ENCODE measurements around the gene ZFYVE9.
"Not testable (repeated sequence)": the region's sequence is repeated elsewhere in the genome, so short reads cannot be mapped to it uniquely, and the experiment has no call there.

ZFYVE9 gene

GRCh38 chr1:52166996-52167753 lies 25.3 kb downstream of the ZFYVE9 start:
- Histone ChIP-seq H3K9ac (ENCODE audit: low read depth in 1 of 2, low read length in 2 of 2) (no peak overlapping the region), H3K9me3 (ENCODE audit: control insufficient read depth in 2 of 2, low read length in 2 of 2) (no peaks in the 10 kb centered on the region), H3K27ac (ENCODE audit: low read depth in 2 of 2, low read length in 2 of 2) (no peak overlapping the region), H3K36me3 (ENCODE audit: control insufficient read depth in 2 of 2, insufficient read depth in 2 of 2, low read length in 2 of 2) (no peaks in the 10 kb centered on the region), H3K27me3 (ENCODE audit: control insufficient read depth in 2 of 2, insufficient read depth in 2 of 2, low read length in 2 of 2) (no peaks in the 10 kb centered on the region), H3K4me1 (ENCODE audit: control insufficient read depth in 2 of 2, insufficient read depth in 2 of 2, low read length in 2 of 2) (no peaks in the 10 kb centered on the region), H3K4me3 (ENCODE audit: low read length in 2 of 2) (no peak overlapping the region)

- no peak overlapping the region for H3K4me3 ChIP-seq (ENCODE audit: low read length in 2 of 2)
- H3K9ac ChIP-seq (ENCODE audit: low read depth in 1 of 2, low read length in 2 of 2): no peak overlapping the region
- no peaks in the 10 kb centered on the region for H3K4me1 ChIP-seq (ENCODE audit: control insufficient read depth in 2 of 2, insufficient read depth in 2 of 2, low read length in 2 of 2)
- H3K27ac ChIP-seq (ENCODE audit: low read depth in 2 of 2, low read length in 2 of 2): no peak overlapping the region
- no peaks in the 10 kb centered on the region for H3K36me3 ChIP-seq (ENCODE audit: control insufficient read depth in 2 of 2, insufficient read depth in 2 of 2, low read length in 2 of 2)
- H3K27me3 ChIP-seq (ENCODE audit: control insufficient read depth in 2 of 2, insufficient read depth in 2 of 2, low read length in 2 of 2): no peaks in the 10 kb centered on the region
- H3K9me3 ChIP-seq (ENCODE audit: control insufficient read depth in 2 of 2, low read length in 2 of 2): no peaks in the 10 kb centered on the region
Observed at GRCh38 chr1:52168373-52169080, 26.6 kb downstream of the ZFYVE9 start.

GRCh38 chr1:52171149-52171548 lies 29.3 kb downstream of the ZFYVE9 start:
- H3K4me3 ChIP-seq (ENCODE audit: low read length in 2 of 2); H3K27ac ChIP-seq (ENCODE audit: low read depth in 2 of 2, low read length in 2 of 2); H3K27me3 ChIP-seq (ENCODE audit: control insufficient read depth in 2 of 2, insufficient read depth in 2 of 2, low read length in 2 of 2): not testable (repeated sequence)

GRCh38 chr1:52179073-52179472 lies 37.2 kb downstream of the ZFYVE9 start:
- H3K27ac ChIP-seq (ENCODE audit: low read depth in 2 of 2, low read length in 2 of 2): no peak overlapping the region
- H3K9ac ChIP-seq (ENCODE audit: low read depth in 1 of 2, low read length in 2 of 2): no peak overlapping the region
- no peaks in the 10 kb centered on the region for H3K36me3 ChIP-seq (ENCODE audit: control insufficient read depth in 2 of 2, insufficient read depth in 2 of 2, low read length in 2 of 2)
- H3K4me1 ChIP-seq (ENCODE audit: control insufficient read depth in 2 of 2, insufficient read depth in 2 of 2, low read length in 2 of 2): no peaks in the 10 kb centered on the region
- no peaks in the 10 kb centered on the region for H3K9me3 ChIP-seq (ENCODE audit: control insufficient read depth in 2 of 2, low read length in 2 of 2)
- no peak overlapping the region for H3K4me3 ChIP-seq (ENCODE audit: low read length in 2 of 2)
- no peaks in the 10 kb centered on the region for H3K27me3 ChIP-seq (ENCODE audit: control insufficient read depth in 2 of 2, insufficient read depth in 2 of 2, low read length in 2 of 2)

More at GRCh38 chr1:52171149-52171548, 29.3 kb downstream of the ZFYVE9 start:
- not testable (repeated sequence) for H3K4me1 ChIP-seq (ENCODE audit: control insufficient read depth in 2 of 2, insufficient read depth in 2 of 2, low read length in 2 of 2); H3K36me3 ChIP-seq (ENCODE audit: control insufficient read depth in 2 of 2, insufficient read depth in 2 of 2, low read length in 2 of 2); H3K9ac ChIP-seq (ENCODE audit: low read depth in 1 of 2, low read length in 2 of 2); H3K9me3 ChIP-seq (ENCODE audit: control insufficient read depth in 2 of 2, low read length in 2 of 2)

GRCh38 chr1:52180176-52180575 lies 38.3 kb downstream of the ZFYVE9 start:
- H3K4me1 ChIP-seq (ENCODE audit: control insufficient read depth in 2 of 2, insufficient read depth in 2 of 2, low read length in 2 of 2): no peaks in the 10 kb centered on the region
- H3K9ac ChIP-seq (ENCODE audit: low read depth in 1 of 2, low read length in 2 of 2): no peak overlapping the region

GRCh38 chr1:52181759-52182158 lies 39.9 kb downstream of the ZFYVE9 start:
- H3K9me3 ChIP-seq (ENCODE audit: control insufficient read depth in 2 of 2, low read length in 2 of 2); H3K9ac ChIP-seq (ENCODE audit: low read depth in 1 of 2, low read length in 2 of 2); H3K36me3 ChIP-seq (ENCODE audit: control insufficient read depth in 2 of 2, insufficient read depth in 2 of 2, low read length in 2 of 2); H3K4me3 ChIP-seq (ENCODE audit: low read length in 2 of 2); H3K27ac ChIP-seq (ENCODE audit: low read depth in 2 of 2, low read length in 2 of 2); H3K4me1 ChIP-seq (ENCODE audit: control insufficient read depth in 2 of 2, insufficient read depth in 2 of 2, low read length in 2 of 2); H3K27me3 ChIP-seq (ENCODE audit: control insufficient read depth in 2 of 2, insufficient read depth in 2 of 2, low read length in 2 of 2): not testable (repeated sequence)

More at GRCh38 chr1:52180176-52180575, 38.3 kb downstream of the ZFYVE9 start:
- Histone ChIP-seq H3K9me3 (ENCODE audit: control insufficient read depth in 2 of 2, low read length in 2 of 2) (no peaks in the 10 kb centered on the region), H3K27me3 (ENCODE audit: control insufficient read depth in 2 of 2, insufficient read depth in 2 of 2, low read length in 2 of 2) (no peaks in the 10 kb centered on the region), H3K36me3 (ENCODE audit: control insufficient read depth in 2 of 2, insufficient read depth in 2 of 2, low read length in 2 of 2) (no peaks in the 10 kb centered on the region), H3K4me3 (ENCODE audit: low read length in 2 of 2) (no peak overlapping the region), H3K27ac (ENCODE audit: low read depth in 2 of 2, low read length in 2 of 2) (no peak overlapping the region)

- H3K4me1 ChIP-seq (ENCODE audit: control insufficient read depth in 2 of 2, insufficient read depth in 2 of 2, low read length in 2 of 2); H3K9me3 ChIP-seq (ENCODE audit: control insufficient read depth in 2 of 2, low read length in 2 of 2); H3K27me3 ChIP-seq (ENCODE audit: control insufficient read depth in 2 of 2, insufficient read depth in 2 of 2, low read length in 2 of 2); H3K9ac ChIP-seq (ENCODE audit: low read depth in 1 of 2, low read length in 2 of 2); H3K27ac ChIP-seq (ENCODE audit: low read depth in 2 of 2, low read length in 2 of 2); H3K36me3 ChIP-seq (ENCODE audit: control insufficient read depth in 2 of 2, insufficient read depth in 2 of 2, low read length in 2 of 2); H3K4me3 ChIP-seq (ENCODE audit: low read length in 2 of 2): not testable (repeated sequence)
Observed at GRCh38 chr1:52182328-52182727, 40.4 kb downstream of the ZFYVE9 start.

GRCh38 chr1:52182874-52183400 lies 41.0 kb downstream of the ZFYVE9 start:
- H3K9me3 ChIP-seq (ENCODE audit: control insufficient read depth in 2 of 2, low read length in 2 of 2): no peaks in the 10 kb centered on the region
- H3K9ac ChIP-seq (ENCODE audit: low read depth in 1 of 2, low read length in 2 of 2): no peak overlapping the region
- H3K27ac ChIP-seq (ENCODE audit: low read depth in 2 of 2, low read length in 2 of 2): no peak overlapping the region
- H3K27me3 ChIP-seq (ENCODE audit: control insufficient read depth in 2 of 2, insufficient read depth in 2 of 2, low read length in 2 of 2): no peaks in the 10 kb centered on the region
- H3K36me3 ChIP-seq (ENCODE audit: control insufficient read depth in 2 of 2, insufficient read depth in 2 of 2, low read length in 2 of 2): no peaks in the 10 kb centered on the region
- H3K4me3 ChIP-seq (ENCODE audit: low read length in 2 of 2): no peak overlapping the region
- no peaks in the 10 kb centered on the region for H3K4me1 ChIP-seq (ENCODE audit: control insufficient read depth in 2 of 2, insufficient read depth in 2 of 2, low read length in 2 of 2)

GRCh38 chr1:52186449-52186848 lies 44.6 kb downstream of the ZFYVE9 start:
- no peak overlapping the region for H3K9ac ChIP-seq (ENCODE audit: low read depth in 1 of 2, low read length in 2 of 2)
- H3K4me1 ChIP-seq (ENCODE audit: control insufficient read depth in 2 of 2, insufficient read depth in 2 of 2, low read length in 2 of 2): no peaks in the 10 kb centered on the region
- H3K27me3 ChIP-seq (ENCODE audit: control insufficient read depth in 2 of 2, insufficient read depth in 2 of 2, low read length in 2 of 2): no peaks in the 10 kb centered on the region
- H3K4me3 ChIP-seq (ENCODE audit: low read length in 2 of 2): no peak overlapping the region
- H3K36me3 ChIP-seq (ENCODE audit: control insufficient read depth in 2 of 2, insufficient read depth in 2 of 2, low read length in 2 of 2): no peaks in the 10 kb centered on the region
- no peak overlapping the region for H3K27ac ChIP-seq (ENCODE audit: low read depth in 2 of 2, low read length in 2 of 2)
- no peaks in the 10 kb centered on the region for H3K9me3 ChIP-seq (ENCODE audit: control insufficient read depth in 2 of 2, low read length in 2 of 2)

GRCh38 chr1:52189898-52190480 lies 48.1 kb downstream of the ZFYVE9 start:
- no peaks in the 10 kb centered on the region for H3K4me1 ChIP-seq (ENCODE audit: control insufficient read depth in 2 of 2, insufficient read depth in 2 of 2, low read length in 2 of 2)
- H3K9me3 ChIP-seq (ENCODE audit: control insufficient read depth in 2 of 2, low read length in 2 of 2): no peaks in the 10 kb centered on the region
- H3K27ac ChIP-seq (ENCODE audit: low read depth in 2 of 2, low read length in 2 of 2): no peak overlapping the region
- H3K9ac ChIP-seq (ENCODE audit: low read depth in 1 of 2, low read length in 2 of 2): no peak overlapping the region
- no peaks in the 10 kb centered on the region for H3K27me3 ChIP-seq (ENCODE audit: control insufficient read depth in 2 of 2, insufficient read depth in 2 of 2, low read length in 2 of 2)
- H3K36me3 ChIP-seq (ENCODE audit: control insufficient read depth in 2 of 2, insufficient read depth in 2 of 2, low read length in 2 of 2): no peaks in the 10 kb centered on the region
- H3K4me3 ChIP-seq (ENCODE audit: low read length in 2 of 2): no peak overlapping the region

All from mucosa of rectum (tissue), 2 donors.